Mesenchymal stem cell (in vitro differentiated cells and primary cell): ENCODE measurements around the gene ETV6.

Experiments used
- DNase-seq: peaks from one replicate; pipeline ENCODE4 v3.0.0-alpha.2; 2013
- H2AFZ ChIP-seq: one replicate; pipeline ENCODE4 v1.6.1; 2013; ENCODE audit warnings: low read depth, mild to moderate bottlenecking, control low read depth, inconsistent platforms, low read length, moderate library complexity
- H2AK5ac ChIP-seq: 2 replicates; pipeline ENCODE4 v1.6.1; 2013; ENCODE audit warnings: low read length, moderate library complexity, mild to moderate bottlenecking, inconsistent platforms; ENCODE audit not compliant: severe bottlenecking
- H2BK120ac ChIP-seq: one replicate; pipeline ENCODE4 v1.6.1; 2013; ENCODE audit warnings: low read depth, mild to moderate bottlenecking, inconsistent platforms, low read length, moderate library complexity
- H2BK12ac ChIP-seq, 2 experiments: one replicate each; pipeline ENCODE4 v1.6.1; 2013; ENCODE audit warnings: inconsistent platforms in 2 of 2, low read length in 2 of 2, mild to moderate bottlenecking in 2 of 2, moderate library complexity in 2 of 2, control low read depth in 1 of 2
- H2BK15ac ChIP-seq: one replicate; pipeline ENCODE4 v1.6.1; 2013; ENCODE audit warnings: mild to moderate bottlenecking, low read depth, inconsistent platforms; ENCODE audit not compliant: poor library complexity, severe bottlenecking
- H2BK5ac ChIP-seq: 2 replicates; pipeline ENCODE4 v1.6.1; 2013; ENCODE audit warnings: low read depth, mild to moderate bottlenecking, low read length, control low read depth, inconsistent platforms; ENCODE audit not compliant: poor library complexity, severe bottlenecking
- H3K14ac ChIP-seq, 2 experiments: one replicate each; pipeline ENCODE4 v1.6.1; 2013; ENCODE audit warnings: inconsistent platforms in 2 of 2, low read length in 2 of 2, control low read depth in 1 of 2, mild to moderate bottlenecking in 1 of 2, moderate library complexity in 1 of 2
- H3K18ac ChIP-seq, 2 experiments: one replicate each; pipeline ENCODE4 v1.6.1; 2013; ENCODE audit warnings: inconsistent platforms in 2 of 2, low read length in 2 of 2, control low read depth in 1 of 2, low read depth in 1 of 2, mild to moderate bottlenecking in 1 of 2
- H3K23ac ChIP-seq, 2 experiments: one replicate each; pipeline ENCODE4 v1.6.1; 2013; ENCODE audit warnings: inconsistent platforms in 2 of 2, low read length in 2 of 2, mild to moderate bottlenecking in 2 of 2, moderate library complexity in 2 of 2, control low read depth in 1 of 2
- H3K27ac ChIP-seq: 2 replicates; pipeline ENCODE4 v1.5.1; 2013; ENCODE audit warnings: mild to moderate bottlenecking, moderate library complexity, low read length, control low read depth, inconsistent platforms; ENCODE audit not compliant: poor library complexity, severe bottlenecking
- H3K27me3 ChIP-seq, 2 experiments: 2 replicates each; pipeline versions ENCODE4 v1.6.1 to v1.7.0; 2013; ENCODE audit warnings: low read length in 2 of 2, mild to moderate bottlenecking in 2 of 2, moderate library complexity in 2 of 2, control low read depth in 1 of 2, inconsistent platforms in 1 of 2; ENCODE audit not compliant: control insufficient read depth in 1 of 2, insufficient read depth in 1 of 2
- H3K36me3 ChIP-seq, 2 experiments: 2 replicates each; pipeline versions ENCODE4 v1.6.1 to v1.7.0; 2013; ENCODE audit warnings: low read length in 2 of 2, control low read depth in 1 of 2, inconsistent platforms in 1 of 2, low read depth in 1 of 2, mild to moderate bottlenecking in 1 of 2; ENCODE audit not compliant: insufficient read depth in 2 of 2, control insufficient read depth in 1 of 2
- H3K4ac ChIP-seq, 2 experiments: one replicate each; pipeline ENCODE4 v1.6.1; 2013; ENCODE audit warnings: inconsistent platforms in 2 of 2, low read length in 2 of 2, mild to moderate bottlenecking in 2 of 2, moderate library complexity in 2 of 2, control low read depth in 1 of 2, low read depth in 1 of 2
- H3K4me1 ChIP-seq: 2 replicates; pipeline ENCODE4 v1.6.1; 2013; ENCODE audit warnings: low read depth, low read length, control low read depth; ENCODE audit not compliant: control insufficient read depth, insufficient read depth
- H3K4me2 ChIP-seq: 2 replicates; pipeline ENCODE4 v1.6.1; 2013; ENCODE audit warnings: low read length, mild to moderate bottlenecking, inconsistent platforms; ENCODE audit not compliant: poor library complexity, severe bottlenecking
- H3K4me3 ChIP-seq, 2 experiments: 2 replicates each; pipeline versions ENCODE4 v1.5.1 to v1.7.0; 2013; ENCODE audit warnings: low read length in 2 of 2, mild to moderate bottlenecking in 2 of 2, control low read depth in 1 of 2, low read depth in 1 of 2; ENCODE audit not compliant: insufficient read depth in 1 of 2
- H3K79me1 ChIP-seq: replicated peaks from 2 replicates; pipeline ENCODE4 v1.6.1; 2013; ENCODE audit warnings: mild to moderate bottlenecking, control low read depth, low read length, inconsistent platforms; ENCODE audit not compliant: poor library complexity, severe bottlenecking
- H3K9ac ChIP-seq: 2 replicates; pipeline ENCODE4 v1.7.0; 2013; ENCODE audit warnings: mild to moderate bottlenecking, low read length, moderate library complexity
- H3K9me3 ChIP-seq: 2 replicates; pipeline ENCODE4 v1.7.0; 2013; ENCODE audit warnings: mild to moderate bottlenecking, low read length; ENCODE audit not compliant: control insufficient read depth
- H4K8ac ChIP-seq: one replicate; pipeline ENCODE4 v1.6.1; 2013; ENCODE audit warnings: inconsistent platforms, mild to moderate bottlenecking, low read length, moderate library complexity
- H4K91ac ChIP-seq: one replicate; pipeline ENCODE4 v1.6.1; 2013; ENCODE audit warnings: mild to moderate bottlenecking, low read length, inconsistent platforms
- WGBS: methylation state at CpG from one replicate; pipeline ENCODE4 v1.1.7; 2013; ENCODE audit warnings: mixed read lengths; 5-methylcytosine and 5-hydroxymethylcytosine counted together

The ETV6 gene

DNA sequence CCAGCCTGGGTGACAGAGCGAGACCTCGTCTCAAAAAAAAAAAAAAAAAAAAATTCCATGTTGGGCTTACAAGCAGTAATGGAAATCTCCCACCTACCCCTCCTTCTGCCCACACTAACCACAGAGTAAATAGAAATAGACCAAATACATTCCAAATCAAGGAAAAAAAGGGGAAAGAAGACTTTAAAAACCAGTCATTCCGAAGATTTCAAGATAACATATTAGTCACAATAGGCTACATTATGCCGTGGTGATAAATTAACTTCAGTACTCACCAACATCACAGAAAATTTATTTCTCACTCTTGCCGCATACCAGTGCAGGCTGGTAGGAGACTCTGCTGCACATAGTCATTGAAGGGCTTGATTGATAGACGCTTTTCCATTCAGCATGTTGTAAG is 15.5 kb upstream of the ETV6 start:
- Histone ChIP-seq H3K79me1 (no peaks in the 10 kb centered on the region), H3K4ac (no peak overlapping the region)
- WGBS: 51% methylated on average over 4 of the region's 6 CpGs

DNA sequence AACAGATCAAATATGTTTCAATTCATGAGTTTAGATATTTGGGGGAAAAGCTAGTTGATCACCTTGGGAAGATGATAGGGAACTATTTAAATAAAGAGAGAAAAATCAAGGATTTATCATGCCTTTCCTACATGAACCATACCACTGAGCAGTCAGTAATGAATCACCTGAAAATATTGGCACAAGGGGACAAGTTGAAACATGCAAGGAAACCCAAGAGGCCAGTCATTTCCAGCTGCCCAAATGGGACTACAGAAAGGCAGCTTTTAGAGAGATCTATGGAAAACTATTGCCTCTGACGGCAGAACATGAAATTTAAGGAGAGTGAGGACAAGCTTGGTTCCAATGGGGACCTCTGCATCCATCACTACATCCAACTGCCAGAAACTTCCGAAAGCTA is 14.1 kb upstream of the ETV6 start:
- Histone ChIP-seq H3K23ac (no peak overlapping the region), H4K8ac (no peak overlapping the region), H3K36me3 (no peaks in the 10 kb centered on the region), H3K4ac (no peak overlapping the region), H3K14ac (no peak overlapping the region), H2BK15ac (no peak overlapping the region), H3K4me2 (no peak overlapping the region), H4K91ac (no peak overlapping the region), H2BK5ac (no peak overlapping the region), H2AFZ (no peak overlapping the region), H3K9ac (no peak overlapping the region), H3K18ac (no peak overlapping the region), H2BK120ac (no peak overlapping the region), H3K27ac (no peak overlapping the region), H2BK12ac (no peak overlapping the region), H3K9me3 (peaks cover 11% of the 10 kb centered on the region), H3K4me3 (no peak overlapping the region), H2AK5ac (no peak overlapping the region), H3K27me3 (no peaks in the 10 kb centered on the region), H3K4me1 (peaks cover 2% of the 10 kb centered on the region), H3K79me1 (no peaks in the 10 kb centered on the region)
- 60% methylated on average over 1 of the region's 2 CpGs for WGBS
- DNase-seq: no peak

More for the DNA sequence above, 15.5 kb upstream of the ETV6 start:
- Histone ChIP-seq H3K18ac (no peak overlapping the region), H2BK12ac (no peak overlapping the region), H4K8ac (no peak overlapping the region), H3K23ac (no peak overlapping the region), H4K91ac (no peak overlapping the region), H3K9ac (no peak overlapping the region), H2BK120ac (no peak overlapping the region), H2AK5ac (no peak overlapping the region), H3K27me3 (no peaks in the 10 kb centered on the region), H3K4me1 (peaks cover 2% of the 10 kb centered on the region), H3K27ac (peak overlapping the region; percentile 84), H3K4me2 (peak overlapping the region; percentile 50), H2BK5ac (no peak overlapping the region), H2BK15ac (no peak overlapping the region), H3K9me3 (peaks cover 11% of the 10 kb centered on the region), H3K36me3 (no peaks in the 10 kb centered on the region), H3K4me3 (no peak overlapping the region), H2AFZ (no peak overlapping the region), H3K14ac (no peak overlapping the region)
- peak; percentile 70 for DNase-seq

DNA sequence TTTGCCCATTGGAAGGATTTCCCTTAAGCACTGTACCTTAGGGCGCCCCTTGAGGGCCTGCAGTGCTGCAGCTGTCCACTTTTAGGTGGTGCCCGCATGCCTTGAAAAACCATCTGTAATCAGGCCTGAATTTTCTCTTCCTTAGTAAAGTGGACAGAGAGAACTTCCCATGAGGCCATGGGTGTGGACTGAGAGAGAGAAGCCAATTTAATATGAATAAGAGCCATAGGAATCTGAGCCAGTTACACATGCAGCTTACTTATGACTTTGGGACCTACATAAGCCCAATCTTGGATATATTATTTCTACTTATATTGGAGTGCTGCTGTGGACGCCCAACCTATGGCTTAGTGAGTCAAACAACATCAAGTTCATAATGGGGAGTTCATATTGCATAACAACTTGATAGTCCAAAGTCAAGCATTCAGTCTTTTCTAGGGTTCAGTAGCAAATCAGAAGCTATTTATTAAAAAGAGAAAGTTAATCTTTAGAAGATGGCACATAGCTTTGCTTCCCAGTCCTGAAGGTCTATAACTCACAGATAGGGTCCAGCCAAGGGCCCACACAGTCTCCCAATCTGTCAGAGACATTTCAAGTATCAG is 11.1 kb upstream of the ETV6 start:
- Histone ChIP-seq H3K4me2 (no peak overlapping the region), H4K8ac (no peak overlapping the region), H3K23ac (no peak overlapping the region), H2BK5ac (no peak overlapping the region), H3K79me1 (no peaks in the 10 kb centered on the region), H3K14ac (no peak overlapping the region), H3K27ac (no peak overlapping the region), H3K4me3 (no peak overlapping the region), H3K27me3 (no peaks in the 10 kb centered on the region), H4K91ac (no peak overlapping the region), H2BK15ac (no peak overlapping the region), H3K18ac (no peak overlapping the region), H3K9ac (no peak overlapping the region), H2BK120ac (no peak overlapping the region), H3K36me3 (no peaks in the 10 kb centered on the region), H3K9me3 (peaks cover 11% of the 10 kb centered on the region), H2AFZ (no peak overlapping the region), H3K4ac (no peak overlapping the region), H2BK12ac (no peak overlapping the region), H3K4me1 (peaks cover 2% of the 10 kb centered on the region), H2AK5ac (no peak overlapping the region)
- no peak for DNase-seq
- 90% methylated on average over 3 of the region's 3 CpGs for WGBS

DNA sequence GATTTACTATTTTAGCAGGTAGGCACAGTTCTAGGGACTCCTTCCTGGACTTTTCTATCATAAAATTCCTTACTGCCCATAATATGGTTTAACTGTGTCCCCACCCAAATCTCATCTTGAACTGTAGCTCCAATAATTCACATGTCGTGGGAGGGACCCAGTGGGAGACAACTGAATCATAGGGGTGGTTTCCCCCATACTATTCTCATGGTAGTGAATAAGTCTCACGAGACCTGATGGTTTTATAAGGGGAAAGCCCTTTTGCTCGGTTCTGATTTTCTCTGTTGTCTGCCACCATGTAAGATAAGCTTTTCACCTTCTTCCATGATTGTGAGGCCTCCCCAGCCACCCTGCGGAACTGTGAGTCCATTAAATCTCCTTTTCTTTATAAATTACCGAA is 10.0 kb upstream of the ETV6 start:
- Histone ChIP-seq H3K27ac (no peak overlapping the region), H2BK15ac (no peak overlapping the region), H3K9ac (no peak overlapping the region), H4K8ac (no peak overlapping the region), H4K91ac (no peak overlapping the region), H2AK5ac (no peak overlapping the region), H3K18ac (no peak overlapping the region), H3K23ac (no peak overlapping the region), H2BK12ac (no peak overlapping the region), H2AFZ (no peak overlapping the region), H3K9me3 (peaks cover 17% of the 10 kb centered on the region), H3K14ac (no peak overlapping the region), H3K4me1 (no peaks in the 10 kb centered on the region), H2BK5ac (no peak overlapping the region), H3K4ac (no peak overlapping the region), H3K4me3 (no peak overlapping the region), H3K79me1 (no peaks in the 10 kb centered on the region), H2BK120ac (no peak overlapping the region), H3K36me3 (no peaks in the 10 kb centered on the region), H3K27me3 (no peaks in the 10 kb centered on the region), H3K4me2 (no peak overlapping the region)
- 74% methylated on average over 3 of the region's 5 CpGs for WGBS
- no peak for DNase-seq
